Neural cell (in vitro differentiated cells): ENCODE results near the gene ZNF57. TPM values are rescaled to one million over a fixed set of nuclear protein-coding genes. Genes with fewer than 3 reads are reported as not detected.

ENCODE experiments used
- H2AFZ ChIP-seq: fragments of 200-600, 300-800 bp; sonication (generic), shearing (Covaris generic); 2 replicates; pipeline ENCODE4 v1.6.0; 2014; ENCODE audit warnings: low read depth, mild to moderate bottlenecking, antibody characterized with exemption, low read length, moderate library complexity
- H3F3A ChIP-seq: fragments of 200-600 bp; shearing (Covaris generic); 2 replicates; pipeline ENCODE4 v1.6.1; 2016; ENCODE audit warnings: mild to moderate bottlenecking, moderate library complexity, mixed read lengths, antibody characterized with exemption, low read length; ENCODE audit not compliant: insufficient read depth, poor library complexity, severe bottlenecking
- H3K27ac ChIP-seq: fragments of 200-600, 300-800 bp; sonication (generic), shearing (Covaris generic); 2 replicates; pipeline ENCODE4 v1.5.1; 2014; ENCODE audit warnings: mild to moderate bottlenecking, low read length, moderate library complexity
- H3K27me3 ChIP-seq: fragments of 300-800, 200-600 bp; sonication (generic), shearing (Covaris generic); 2 replicates; pipeline ENCODE4 v1.6.0; 2014; ENCODE audit warnings: mild to moderate bottlenecking, low read depth, low read length, moderate library complexity; ENCODE audit not compliant: insufficient read depth
- H3K36me3 ChIP-seq: fragments of 300-800, 200-600 bp; sonication (generic), shearing (Covaris generic); 2 replicates; pipeline ENCODE4 v1.5.1; 2014; ENCODE audit warnings: mild to moderate bottlenecking, antibody characterized with exemption, low read length, moderate library complexity; ENCODE audit not compliant: insufficient read depth
- H3K4me2 ChIP-seq: fragments of 300-800, 200-600 bp; sonication (generic), shearing (Covaris generic); 2 replicates; pipeline ENCODE4 v1.6.0; 2014; ENCODE audit warnings: mild to moderate bottlenecking, low read length
- H3K4me3 ChIP-seq: fragments of 300-800, 200-600 bp; sonication (generic), shearing (Covaris generic); 2 replicates; pipeline ENCODE4 v1.5.1; 2014; ENCODE audit warnings: mild to moderate bottlenecking, low read length, moderate library complexity
- H3K79me2 ChIP-seq: fragments of 200-600 bp; shearing (Covaris generic); replicated peaks from 2 replicates; pipeline ENCODE4 v1.6.0; 2014; ENCODE audit warnings: mild to moderate bottlenecking, low read length, moderate library complexity; ENCODE audit not compliant: insufficient read depth
- H3K9ac ChIP-seq: fragments of 300-800, 200-600 bp; sonication (generic), shearing (Covaris generic); 2 replicates; pipeline ENCODE4 v1.6.1; 2016; ENCODE audit warnings: mild to moderate bottlenecking, low read length, mixed read lengths
- H3K9me2 ChIP-seq: fragments of 200-600 bp; shearing (Covaris generic); 2 replicates; pipeline ENCODE4 v1.6.1; 2016; ENCODE audit warnings: mild to moderate bottlenecking, low read length, mixed read lengths; ENCODE audit not compliant: insufficient read depth
- H3K9me3 ChIP-seq: fragments of 200-600, 300-800 bp; sonication (generic), shearing (Covaris generic); 2 replicates; pipeline ENCODE4 v1.6.1; 2016; ENCODE audit warnings: mild to moderate bottlenecking, mixed run types, low read length, moderate library complexity, mixed read lengths
- H4K20me1 ChIP-seq: fragments of 200-600 bp; shearing (Covaris generic); 2 replicates; pipeline ENCODE4 v1.6.1; 2016; ENCODE audit warnings: mild to moderate bottlenecking, mixed run types; ENCODE audit not compliant: insufficient read depth
- CTCF ChIP-seq: fragments of 450-650 bp; IDR thresholded peaks from 2 replicates; pipeline ENCODE4 v1.5.1; 2014; ENCODE audit warnings: antibody characterized with exemption, mild to moderate bottlenecking, moderate library complexity; ENCODE audit not compliant: poor library complexity, severe bottlenecking
- EP300 ChIP-seq: fragments of 450-650 bp; conservative IDR thresholded peaks from 2 replicates; pipeline ENCODE4 v1.6.1; 2014; ENCODE audit warnings: antibody characterized with exemption, mild to moderate bottlenecking, moderate library complexity; ENCODE audit not compliant: poor library complexity, severe bottlenecking
- EZH2 ChIP-seq: fragments of 200-600, 300-800 bp; shearing (Covaris generic), sonication (generic); IDR thresholded peaks from 2 replicates; pipeline ENCODE4 v1.6.1; 2014; ENCODE audit warnings: antibody characterized with exemption, low read length, borderline replicate concordance, mild to moderate bottlenecking; ENCODE audit not compliant: insufficient read depth, poor library complexity, severe bottlenecking
- MXI1 ChIP-seq: fragments of 450-650 bp; conservative IDR thresholded peaks from 2 replicates; pipeline ENCODE4 v1.6.1; 2014; ENCODE audit warnings: antibody characterized with exemption, mild to moderate bottlenecking; ENCODE audit not compliant: poor library complexity, severe bottlenecking
- POLR2AphosphoS5 ChIP-seq: IDR thresholded peaks from 2 replicates; pipeline ENCODE4 v1.6.1; 2012
- RAD21 ChIP-seq: fragments of 450-650 bp; conservative IDR thresholded peaks from 2 replicates; pipeline ENCODE4 v1.6.1; 2014; ENCODE audit warnings: antibody characterized with exemption, mild to moderate bottlenecking, moderate library complexity
- REST ChIP-seq: IDR thresholded peaks from 2 replicates; pipeline ENCODE4 v1.6.1; 2012; ENCODE audit warnings: borderline replicate concordance
- SMC3 ChIP-seq: fragments of 450-650 bp; conservative IDR thresholded peaks from 2 replicates; pipeline ENCODE4 v1.6.1; 2014; ENCODE audit warnings: antibody characterized with exemption, mild to moderate bottlenecking, moderate library complexity; ENCODE audit not compliant: poor library complexity
- TAF1 ChIP-seq: IDR thresholded peaks from 2 replicates; pipeline ENCODE4 v1.6.1; 2012; ENCODE audit warnings: low read depth
- polyA plus RNA-seq: library from polyadenylated mRNA; depleted of rRNA; stranded (reverse); fragments of >200 nt; gene quantifications from 2 replicates; pipeline ENCODE4 v1.2.3, GENCODE V29; 2014

ZNF57 gene
- polyA plus RNA-seq, 1 donor from 2014 or later, result 3.0 TPM

GRCh38 chr19:2905918-2906519, 5.3 kb downstream of the ZNF57 start:
- Histone ChIP-seq H3K27ac (no peak overlapping the region), H3K79me2 (no peaks in the 10 kb centered on the region), H3K36me3 (no peaks in the 10 kb centered on the region), H3K9me2 (no peaks in the 10 kb centered on the region), H2AFZ (no peak overlapping the region), H3K27me3 (no peaks in the 10 kb centered on the region), H3K4me2 (no peak overlapping the region), H4K20me1 (no peaks in the 10 kb centered on the region), H3F3A (no peaks in the 10 kb centered on the region), H3K9me3 (no peaks in the 10 kb centered on the region), H3K9ac (no peak overlapping the region), H3K4me3 (no peak overlapping the region)
- TF ChIP-seq TAF1 (no peak), POLR2AphosphoS5 (no peak), EP300 (no peak), RAD21 (no peak), CTCF (no peak), SMC3 (no peak), MXI1 (no peak), EZH2 (no peak), REST (no peak)

GRCh38 chr19:2906631-2907195, 6.0 kb downstream of the ZNF57 start:
- Histone ChIP-seq H3K9me2 (no peaks in the 10 kb centered on the region), H3K27me3 (no peaks in the 10 kb centered on the region), H3K36me3 (no peaks in the 10 kb centered on the region), H4K20me1 (no peaks in the 10 kb centered on the region), H3K79me2 (no peaks in the 10 kb centered on the region), H3K4me3 (no peak overlapping the region), H3F3A (no peaks in the 10 kb centered on the region), H2AFZ (no peak overlapping the region), H3K27ac (no peak overlapping the region), H3K9me3 (no peaks in the 10 kb centered on the region), H3K9ac (no peak overlapping the region), H3K4me2 (no peak overlapping the region)
- TF ChIP-seq MXI1, result no peak
- no peak for TF ChIP-seq TAF1
- TF ChIP-seq REST, result no peak
- TF ChIP-seq EZH2, result no peak
- TF ChIP-seq EP300, result no peak
- TF ChIP-seq SMC3, result no peak
- TF ChIP-seq CTCF, result no peak
- TF ChIP-seq POLR2AphosphoS5, result no peak
- no peak for TF ChIP-seq RAD21
